GM12878 (cell line): ENCODE results near the gene COL28A1. TPM values are rescaled to one million over a fixed set of nuclear protein-coding genes. Genes with fewer than 3 reads are reported as not detected.

Experiments used
- ATAC-seq: fragments of 200-7000 bp; cut with Tn5 transposase; 3 replicates; pipeline ENCODE4 v1.9.1; 2020; ENCODE audit warnings: mild to moderate bottlenecking, moderate library complexity
- BruUV-seq: library from RNA; stranded (reverse); fragments of 400-500 nt; replicated peaks from 2 replicates; lab custom pipeline; 2021; lab: Mats Ljungman, UMichigan
- CTCF ChIA-PET: fragments of 300-600 bp; sonication (Branson Sonifier 250); formaldehyde crosslinking; extraction: SDS; loops from one replicate; lab custom pipeline; 2021; ENCODE audit warnings: inconsistent platforms; lab: Yijun Ruan, JAX
- POLR2A ChIA-PET: fragments of 350-600 bp; formaldehyde crosslinking; extraction: SDS; loops from one replicate; lab custom pipeline; 2021; ENCODE audit warnings: inconsistent platforms; lab: Charles Lee
- RAD21 ChIA-PET: fragments of 300-600 bp; sonication (Branson Sonifier 250); formaldehyde crosslinking; loops from one replicate; lab custom pipeline; 2023; ENCODE audit warnings: antibody characterized with exemption; ENCODE audit not compliant: unreplicated experiment; lab: Charles Lee
- SMC1A ChIA-PET: fragments of 300-600 bp; sonication (Branson Sonifier 250); formaldehyde crosslinking; loops from one replicate; lab custom pipeline; 2023; ENCODE audit not compliant: unreplicated experiment, uncharacterized antibody; lab: Charles Lee
- DNase-seq: peaks from one replicate; pipeline ENCODE4 v3.0.0-alpha.2; 2011; ENCODE audit warnings: low read depth, low spot score
- FAIRE-seq: peaks from 3 replicates; lab custom pipeline; 2011; peaks lifted over from hg19 to GRCh38; lab: Jason Lieb, UNC
- H2AFZ ChIP-seq: 2 replicates; pipeline ENCODE4 v1.6.0; 2011; ENCODE audit warnings: low read depth, low read length, control low read depth; ENCODE audit not compliant: control insufficient read depth
- H3K27ac ChIP-seq: 2 replicates; pipeline ENCODE4 v1.5.1; 2011; ENCODE audit warnings: control low read depth; ENCODE audit not compliant: control insufficient read depth, insufficient read depth
- H3K27me3 ChIP-seq, 2 experiments: replicated peaks in 1 of 2; 2 replicates each; pipeline versions ENCODE4 v1.6.0 to v1.6.1; 2011; ENCODE audit warnings: low read length in 1 of 2; ENCODE audit not compliant: control insufficient read depth in 2 of 2, insufficient read depth in 2 of 2
- H3K36me3 ChIP-seq, 2 experiments: 2 replicates each; pipeline ENCODE4 v1.5.1; 2011; ENCODE audit warnings: low read length in 1 of 2; ENCODE audit not compliant: control insufficient read depth in 2 of 2, insufficient read depth in 2 of 2
- H3K4me1 ChIP-seq: 2 replicates; pipeline ENCODE4 v1.6.1; 2011; ENCODE audit warnings: mild to moderate bottlenecking, low read length, moderate library complexity, mixed read lengths; ENCODE audit not compliant: control insufficient read depth, insufficient read depth
- H3K4me2 ChIP-seq: 2 replicates; pipeline ENCODE4 v1.6.0; 2011; ENCODE audit warnings: control low read depth; ENCODE audit not compliant: control insufficient read depth, insufficient read depth
- H3K4me3 ChIP-seq: fragments of 200-600 bp; sonication (generic); 2 replicates; pipeline ENCODE4 v1.5.1; 2016
- H3K79me2 ChIP-seq: 2 replicates; pipeline ENCODE4 v1.6.0; 2011; ENCODE audit warnings: low read length; ENCODE audit not compliant: control insufficient read depth, insufficient read depth
- H3K9ac ChIP-seq: 2 replicates; pipeline ENCODE4 v1.8.0; 2011; ENCODE audit warnings: low read length, control low read depth, mixed read lengths; ENCODE audit not compliant: control insufficient read depth, insufficient read depth
- H3K9me3 ChIP-seq: replicated peaks from 3 replicates; pipeline ENCODE4 v1.5.1; 2011; ENCODE audit warnings: mild to moderate bottlenecking, low read length; ENCODE audit not compliant: control insufficient read depth, insufficient read depth
- H4K20me1 ChIP-seq: 2 replicates; pipeline ENCODE4 v1.6.0; 2011; ENCODE audit not compliant: control insufficient read depth, insufficient read depth
- ASH2L ChIP-seq: fragments of 300-600, 200-600 bp; sonication (generic); IDR thresholded peaks from 2 replicates; pipeline ENCODE4 v1.6.1; 2017; ENCODE audit warnings: low read depth, mild to moderate bottlenecking, borderline replicate concordance
- BMI1 ChIP-seq: fragments of 450-650 bp; IDR thresholded peaks from 2 replicates; pipeline ENCODE4 v1.6.1; 2016; ENCODE audit warnings: mild to moderate bottlenecking, moderate library complexity, borderline replicate concordance
- CBX5 ChIP-seq: sonication (generic); IDR thresholded peaks from 2 replicates; pipeline ENCODE4 v1.6.1; 2016; ENCODE audit warnings: low read depth, moderate library complexity, mild to moderate bottlenecking, inconsistent platforms
- CREB1 ChIP-seq: IDR thresholded peaks from 2 replicates; pipeline ENCODE4 v1.6.1; 2012; ENCODE audit warnings: low read depth, mild to moderate bottlenecking, inconsistent platforms
- EGR1 ChIP-seq, 2 experiments: IDR thresholded peaks; 1 replicate in 1 of 2; 2 replicates in 1 of 2; pipeline ENCODE4 v1.6.1; 2011 to 2012; ENCODE audit warnings: low read depth in 2 of 2, low read length in 2 of 2, borderline replicate concordance in 1 of 2, mild to moderate bottlenecking in 1 of 2, moderate library complexity in 1 of 2
- FOXM1 ChIP-seq: IDR thresholded peaks from 2 replicates; pipeline ENCODE4 v1.6.1; 2012; ENCODE audit warnings: low read depth, mild to moderate bottlenecking, inconsistent platforms, low read length, moderate library complexity
- MYC ChIP-seq: IDR thresholded peaks from 2 replicates; pipeline ENCODE4 v1.6.1; 2011; ENCODE audit warnings: mild to moderate bottlenecking, low read length, moderate library complexity, inconsistent platforms; ENCODE audit not compliant: insufficient read depth, insufficient replicate concordance, insufficient read length, severe bottlenecking
- TCF3 ChIP-seq: IDR thresholded peaks from 2 replicates; pipeline ENCODE4 v1.6.1; 2012; ENCODE audit warnings: low read depth, mild to moderate bottlenecking, low read length, borderline replicate concordance; ENCODE audit not compliant: insufficient read depth
- WRNIP1 ChIP-seq: IDR thresholded peaks from 2 replicates; pipeline ENCODE4 v1.6.1; 2011; ENCODE audit warnings: low read depth, low read length, improper control_type of control experiment, borderline replicate concordance
- WGBS: methylation state at CpG from one replicate; pipeline ENCODE4 v1.1.6; 2016; ENCODE audit warnings: low lambda C conversion rate; ENCODE audit not compliant: insufficient replicate concordance, insufficient coverage; ENCODE audit errors: missing lambda C conversion rate; 5-methylcytosine and 5-hydroxymethylcytosine counted together
- in situ Hi-C: fragments of 300-500 bp; cut with MboI; formaldehyde crosslinking; loops from 9 replicates; pipeline ENCODE4 v1.14.3; 2018; ENCODE audit warnings: mixed read lengths
- intact Hi-C: fragments of 100-400 bp; cut with micrococcal nuclease; formaldehyde crosslinking; loops from one replicate; pipeline ENCODE4 v1.14.2; 2022; ENCODE audit not compliant: unreplicated experiment
- polyA plus RNA-seq, 11 experiments: library from polyadenylated mRNA; depleted of rRNA in 4 of 11; unstranded in 6 of 11; stranded (reverse) in 5 of 11; fragments of >200 nt; fragmentation: Nextera tagmentation in 4 of 11; fragmentation: Illumina TruSeq in 1 of 11; extraction: Ambion mirVana in 4 of 11; extraction: Trizol in 1 of 11; gene quantifications; 1 replicate in 1 of 11; 2 replicates in 10 of 11; pipeline versions ENCODE4 v1.2.1 to v1.2.3, GENCODE V29; 2011 to 2016; ENCODE audit warnings: inconsistent platforms in 2 of 11, missing spikeins in 2 of 11, low read depth in 1 of 11
- total RNA-seq, 4 experiments: library from RNA; depleted of rRNA in 3 of 4; stranded (reverse); fragments of >200 nt in 3 of 4; fragmentation: Illumina TruSeq in 1 of 4; extraction: Trizol in 1 of 4; gene quantifications; 2 replicates each; pipeline versions ENCODE4 v1.2.1 to v1.2.3, GENCODE V29; 2013 to 2021
- TF ChIP-seq, protein P1 (sequence below): fragments of 450-650 bp; IDR thresholded peaks from 2 replicates; pipeline ENCODE4 v1.6.1; 2017; ENCODE audit warnings: low read depth, mild to moderate bottlenecking, moderate library complexity
- TF ChIP-seq, protein P2 (sequence below): IDR thresholded peaks from 2 replicates; pipeline ENCODE4 v1.6.1; 2012; ENCODE audit warnings: improper control_type of control experiment, low read depth, low read length; ENCODE audit not compliant: insufficient replicate concordance
- TF ChIP-seq, protein P3 (sequence below): IDR thresholded peaks from 2 replicates; pipeline ENCODE4 v1.6.1; 2012; ENCODE audit warnings: low read depth, low read length, improper control_type of control experiment
- TF ChIP-seq, protein P4 (sequence below): fragments of 150-350 bp; IDR thresholded peaks from 2 replicates; pipeline ENCODE4 v1.6.1; 2014; ENCODE audit warnings: mild to moderate bottlenecking, low read depth, low read length

The COL28A1 gene
- total and polyA plus RNA-seq, 10 of the 15 experiments (the other 5 are each of a cell fraction or from before 2014, with no cell fraction given), result 0.05 to 0.22 TPM; not detected in 8

DNA sequence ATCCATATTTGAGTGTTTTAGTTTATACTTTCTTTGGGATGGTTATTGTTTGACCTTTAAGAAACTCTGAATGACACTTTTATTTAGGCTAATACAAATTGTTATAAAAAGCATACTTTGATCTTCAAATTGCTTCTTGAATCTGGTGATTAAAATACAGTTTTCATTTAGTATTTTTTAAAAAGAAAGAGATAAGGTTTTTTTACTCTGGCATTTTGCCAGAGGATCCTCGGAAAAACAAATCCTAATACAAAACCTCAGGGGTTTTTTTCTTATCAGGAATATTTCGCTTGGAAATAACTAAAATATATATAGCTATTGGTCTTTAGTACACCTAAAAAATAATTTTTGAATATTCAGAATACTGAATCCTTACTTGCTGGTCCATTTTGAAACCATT is 48.1 kb upstream of the COL28A1 start:
- peaks cover 0 to 13% of the 10 kb centered on the region in 2 experiments; a peak in 2 of 4 replicates for H3K36me3 ChIP-seq
- no peak overlapping the region for H2AFZ ChIP-seq
- no peak for FAIRE-seq
- no peak overlapping the region for H3K9ac ChIP-seq
- no peak for DNase-seq
- H3K4me2 ChIP-seq, result no peak overlapping the region
- POLR2A ChIA-PET, result no interaction called here
- no peaks in the 10 kb centered on the region for H4K20me1 ChIP-seq
- H3K27ac ChIP-seq, result no peak overlapping the region
- intact Hi-C loops (no loop called here), in situ Hi-C loops (loop anchor here (25.0 kb wide), 1 partner anchor 629 kb away; no protein-coding TSS in a partner anchor)
- no peaks in the 10 kb centered on the region for H3K4me1 ChIP-seq
- no TSS peak for BruUV-seq
- CTCF ChIA-PET, result interaction anchor here (0.9 to 1.3 kb wide), 2 partner anchors 12 to 606 kb away, joined by 3 to 5 read pairs; no protein-coding TSS in a partner anchor
- no peaks in the 10 kb centered on the region for H3K27me3 ChIP-seq
- ATAC-seq, result no peak
- peaks cover 15% of the 10 kb centered on the region for H3K79me2 ChIP-seq
- SMC1A ChIA-PET, result interaction anchor here (1.3 to 2.5 kb wide), 2 partner anchors 13 to 57 kb away, joined by 3 to 14 read pairs; partner anchors contain the start of gene UMAD1
- 95% methylated on average over 2 of the region's 2 CpGs for WGBS
- H3K4me3 ChIP-seq, result no peak overlapping the region
- no peaks in the 10 kb centered on the region; the same call in 2 of the 3 replicates for H3K9me3 ChIP-seq
- RAD21 ChIA-PET, result interaction anchor here (0.8 kb wide), 1 partner anchor 97 kb away, joined by 3 read pairs; no protein-coding TSS in a partner anchor
- TF ChIP-seq TCF3 (no peak), MYC (no peak), EGR1 (IDR thresholded peaks at IDR 0.05; ENCODE audit: borderline replicate concordance in 1 of 2, low read depth in 2 of 2, low read length in 2 of 2) (no peak), WRNIP1 (no peak), FOXM1 (no peak), CREB1 (no peak), BMI1 (no peak), ASH2L (no peak), CBX5 (no peak)
- TF ChIP-seq, protein P1, sequence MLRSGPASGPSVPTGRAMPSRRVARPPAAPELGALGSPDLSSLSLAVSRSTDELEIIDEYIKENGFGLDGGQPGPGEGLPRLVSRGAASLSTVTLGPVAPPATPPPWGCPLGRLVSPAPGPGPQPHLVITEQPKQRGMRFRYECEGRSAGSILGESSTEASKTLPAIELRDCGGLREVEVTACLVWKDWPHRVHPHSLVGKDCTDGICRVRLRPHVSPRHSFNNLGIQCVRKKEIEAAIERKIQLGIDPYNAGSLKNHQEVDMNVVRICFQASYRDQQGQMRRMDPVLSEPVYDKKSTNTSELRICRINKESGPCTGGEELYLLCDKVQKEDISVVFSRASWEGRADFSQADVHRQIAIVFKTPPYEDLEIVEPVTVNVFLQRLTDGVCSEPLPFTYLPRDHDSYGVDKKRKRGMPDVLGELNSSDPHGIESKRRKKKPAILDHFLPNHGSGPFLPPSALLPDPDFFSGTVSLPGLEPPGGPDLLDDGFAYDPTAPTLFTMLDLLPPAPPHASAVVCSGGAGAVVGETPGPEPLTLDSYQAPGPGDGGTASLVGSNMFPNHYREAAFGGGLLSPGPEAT, result no peak
- TF ChIP-seq, protein P2, sequence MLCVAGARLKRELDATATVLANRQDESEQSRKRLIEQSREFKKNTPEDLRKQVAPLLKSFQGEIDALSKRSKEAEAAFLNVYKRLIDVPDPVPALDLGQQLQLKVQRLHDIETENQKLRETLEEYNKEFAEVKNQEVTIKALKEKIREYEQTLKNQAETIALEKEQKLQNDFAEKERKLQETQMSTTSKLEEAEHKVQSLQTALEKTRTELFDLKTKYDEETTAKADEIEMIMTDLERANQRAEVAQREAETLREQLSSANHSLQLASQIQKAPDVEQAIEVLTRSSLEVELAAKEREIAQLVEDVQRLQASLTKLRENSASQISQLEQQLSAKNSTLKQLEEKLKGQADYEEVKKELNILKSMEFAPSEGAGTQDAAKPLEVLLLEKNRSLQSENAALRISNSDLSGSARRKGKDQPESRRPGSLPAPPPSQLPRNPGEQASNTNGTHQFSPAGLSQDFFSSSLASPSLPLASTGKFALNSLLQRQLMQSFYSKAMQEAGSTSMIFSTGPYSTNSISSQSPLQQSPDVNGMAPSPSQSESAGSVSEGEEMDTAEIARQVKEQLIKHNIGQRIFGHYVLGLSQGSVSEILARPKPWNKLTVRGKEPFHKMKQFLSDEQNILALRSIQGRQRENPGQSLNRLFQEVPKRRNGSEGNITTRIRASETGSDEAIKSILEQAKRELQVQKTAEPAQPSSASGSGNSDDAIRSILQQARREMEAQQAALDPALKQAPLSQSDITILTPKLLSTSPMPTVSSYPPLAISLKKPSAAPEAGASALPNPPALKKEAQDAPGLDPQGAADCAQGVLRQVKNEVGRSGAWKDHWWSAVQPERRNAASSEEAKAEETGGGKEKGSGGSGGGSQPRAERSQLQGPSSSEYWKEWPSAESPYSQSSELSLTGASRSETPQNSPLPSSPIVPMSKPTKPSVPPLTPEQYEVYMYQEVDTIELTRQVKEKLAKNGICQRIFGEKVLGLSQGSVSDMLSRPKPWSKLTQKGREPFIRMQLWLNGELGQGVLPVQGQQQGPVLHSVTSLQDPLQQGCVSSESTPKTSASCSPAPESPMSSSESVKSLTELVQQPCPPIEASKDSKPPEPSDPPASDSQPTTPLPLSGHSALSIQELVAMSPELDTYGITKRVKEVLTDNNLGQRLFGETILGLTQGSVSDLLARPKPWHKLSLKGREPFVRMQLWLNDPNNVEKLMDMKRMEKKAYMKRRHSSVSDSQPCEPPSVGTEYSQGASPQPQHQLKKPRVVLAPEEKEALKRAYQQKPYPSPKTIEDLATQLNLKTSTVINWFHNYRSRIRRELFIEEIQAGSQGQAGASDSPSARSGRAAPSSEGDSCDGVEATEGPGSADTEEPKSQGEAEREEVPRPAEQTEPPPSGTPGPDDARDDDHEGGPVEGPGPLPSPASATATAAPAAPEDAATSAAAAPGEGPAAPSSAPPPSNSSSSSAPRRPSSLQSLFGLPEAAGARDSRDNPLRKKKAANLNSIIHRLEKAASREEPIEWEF, result no peak
- TF ChIP-seq, protein P3, sequence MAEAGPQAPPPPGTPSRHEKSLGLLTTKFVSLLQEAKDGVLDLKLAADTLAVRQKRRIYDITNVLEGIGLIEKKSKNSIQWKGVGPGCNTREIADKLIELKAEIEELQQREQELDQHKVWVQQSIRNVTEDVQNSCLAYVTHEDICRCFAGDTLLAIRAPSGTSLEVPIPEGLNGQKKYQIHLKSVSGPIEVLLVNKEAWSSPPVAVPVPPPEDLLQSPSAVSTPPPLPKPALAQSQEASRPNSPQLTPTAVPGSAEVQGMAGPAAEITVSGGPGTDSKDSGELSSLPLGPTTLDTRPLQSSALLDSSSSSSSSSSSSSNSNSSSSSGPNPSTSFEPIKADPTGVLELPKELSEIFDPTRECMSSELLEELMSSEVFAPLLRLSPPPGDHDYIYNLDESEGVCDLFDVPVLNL, result no peak
- TF ChIP-seq, protein P4, sequence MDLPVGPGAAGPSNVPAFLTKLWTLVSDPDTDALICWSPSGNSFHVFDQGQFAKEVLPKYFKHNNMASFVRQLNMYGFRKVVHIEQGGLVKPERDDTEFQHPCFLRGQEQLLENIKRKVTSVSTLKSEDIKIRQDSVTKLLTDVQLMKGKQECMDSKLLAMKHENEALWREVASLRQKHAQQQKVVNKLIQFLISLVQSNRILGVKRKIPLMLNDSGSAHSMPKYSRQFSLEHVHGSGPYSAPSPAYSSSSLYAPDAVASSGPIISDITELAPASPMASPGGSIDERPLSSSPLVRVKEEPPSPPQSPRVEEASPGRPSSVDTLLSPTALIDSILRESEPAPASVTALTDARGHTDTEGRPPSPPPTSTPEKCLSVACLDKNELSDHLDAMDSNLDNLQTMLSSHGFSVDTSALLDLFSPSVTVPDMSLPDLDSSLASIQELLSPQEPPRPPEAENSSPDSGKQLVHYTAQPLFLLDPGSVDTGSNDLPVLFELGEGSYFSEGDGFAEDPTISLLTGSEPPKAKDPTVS, result no peak
